ENCODE data around the gene LTF. TPM values are rescaled to one million over a fixed set of nuclear protein-coding genes. Genes with fewer than 3 reads are reported as not detected.
A peak's percentile ranks its signal among the peaks of the same experiment; 100 is the strongest.
"Not testable (repeated sequence)": the region's sequence is repeated elsewhere in the genome, so short reads cannot be mapped to it uniquely, and the experiment has no call there.

The LTF gene
- total and polyA plus RNA-seq, 9 of the 15 experiments (the other 6 are each of a cell fraction or from before 2014, with no cell fraction given), result 0.07 TPM; not detected in 8

DNA sequence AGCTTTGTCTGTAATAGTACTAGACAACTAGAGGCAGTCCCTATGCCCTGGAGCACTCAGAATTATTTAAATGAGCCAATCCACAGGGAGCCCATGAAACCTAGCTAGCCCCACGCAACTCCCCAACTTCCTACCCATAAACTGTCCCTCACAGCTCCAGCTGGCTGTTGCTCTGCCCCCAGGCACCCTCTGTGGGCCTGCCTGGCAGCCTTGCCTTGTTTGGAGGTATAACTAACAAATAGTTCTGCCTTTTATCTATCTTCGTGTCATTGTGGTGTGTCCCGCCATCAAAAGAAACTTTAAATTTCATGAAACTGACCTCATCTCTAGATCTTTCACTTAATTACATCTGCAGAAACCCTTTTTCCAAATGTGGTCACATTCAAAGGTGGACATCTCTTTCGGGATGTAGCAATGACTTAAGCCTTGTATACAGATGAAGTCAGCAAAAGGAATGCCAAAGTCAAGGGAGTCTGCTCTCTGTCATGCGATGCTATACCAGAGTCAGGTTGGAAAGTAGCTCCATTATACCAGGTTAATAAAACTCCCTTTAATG lies 31.3 kb upstream of the LTF start (continued):
- no peak for TF ChIP-seq FOXJ2 (tag; IDR thresholded peaks at IDR 0.05)
- no peak for TF ChIP-seq SMAD3 (CRISPR knock-in tag; conservative IDR thresholded peaks at IDR 0.05)
- no peak for TF ChIP-seq RBM34 (IDR thresholded peaks at IDR 0.05; ENCODE audit: borderline replicate concordance, insufficient read depth, low read length)
- 0 out of 2 replicates have a peak, but pooled peaks have one; percentile 16 for TF ChIP-seq ZNF766 (CRISPR knock-in tag; conservative IDR thresholded peaks at IDR 0.05)
- TF ChIP-seq, protein P1, sequence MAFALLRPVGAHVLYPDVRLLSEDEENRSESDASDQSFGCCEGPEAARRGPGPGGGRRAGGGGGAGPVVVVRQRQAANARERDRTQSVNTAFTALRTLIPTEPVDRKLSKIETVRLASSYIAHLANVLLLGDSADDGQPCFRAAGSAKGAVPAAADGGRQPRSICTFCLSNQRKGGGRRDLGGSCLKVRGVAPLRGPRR (CRISPR knock-in tag; IDR thresholded peaks at IDR 0.05), result 0 out of 2 replicates have a peak, but pooled peaks have one; percentile 55

GRCh38 chr3:46494491-46494890 lies 29.8 kb upstream of the LTF start:
- H2AFZ ChIP-seq (ENCODE audit: low read depth, low read length); BruUV-seq (replicated peaks); H3K27ac ChIP-seq (ENCODE audit: extremely low read depth, low read depth, low read length); FAIRE-seq; in situ Hi-C loops (cut with MboI); H3K9me3 ChIP-seq (replicated peaks; ENCODE audit: control insufficient read depth, insufficient read depth, low read depth, low read length); H3K9me1 ChIP-seq (ENCODE audit: control insufficient read depth, insufficient read depth, low read length); intact Hi-C loops (cut with micrococcal nuclease); CTCF ChIA-PET (ENCODE audit: low intra/inter-chr PET ratio); ATAC-seq; H4K20me1 ChIP-seq (replicated peaks; ENCODE audit: control insufficient read depth, insufficient read depth, low read length); POLR2A ChIA-PET; H3K79me2 ChIP-seq (ENCODE audit: control insufficient read depth, insufficient read depth, low read length); DNase-seq (ENCODE audit: extremely low read depth in 1 of 4, low spot score in 3 of 4); H3K27me3 ChIP-seq (ENCODE audit: control insufficient read depth in 2 of 2, insufficient read depth in 2 of 2, low read length in 2 of 2); H3K4me2 ChIP-seq (ENCODE audit: insufficient read depth, low read length); H3K36me3 ChIP-seq (ENCODE audit: control insufficient read depth, insufficient read depth, low read length); H3K4me3 ChIP-seq; H3K9ac ChIP-seq (ENCODE audit: insufficient read depth in 1 of 2, low read depth in 2 of 2, low read length in 2 of 2): not testable (repeated sequence)
- peaks cover 43 to 61% of the 10 kb centered on the region in 2 experiments; a peak in 4 of 5 replicates for H3K4me1 ChIP-seq (replicated peaks in 1 of 2; ENCODE audit: control insufficient read depth in 2 of 2, insufficient read depth in 2 of 2, low read length in 2 of 2)
- WGBS (ENCODE audit: insufficient coverage, low coverage, missing lambda C conversion rate), result 81% methylated on average over 5 of the region's 33 CpGs

Data from K562 (cell line).